Effector memory CD4-positive, alpha-beta T cell (primary cell): ENCODE measurements around the gene FRMD6.

ENCODE experiments used
- DNase-seq, 3 donors: peaks; one replicate each; pipeline ENCODE4 v3.0.0-alpha.2; 2020
- H3K27ac ChIP-seq: 2 replicates; pipeline ENCODE4 v1.7.0; 2013; ENCODE audit warnings: mild to moderate bottlenecking, low read length, moderate library complexity; ENCODE audit not compliant: insufficient read depth, poor library complexity, severe bottlenecking
- H3K27me3 ChIP-seq: replicated peaks from 2 replicates; pipeline ENCODE4 v1.7.0; 2013; ENCODE audit warnings: mild to moderate bottlenecking, low read length; ENCODE audit not compliant: insufficient read depth, control insufficient read depth, poor library complexity, severe bottlenecking
- H3K36me3 ChIP-seq: 2 replicates; pipeline ENCODE4 v1.7.0; 2013; ENCODE audit warnings: mild to moderate bottlenecking, low read length, moderate library complexity; ENCODE audit not compliant: control insufficient read depth, insufficient read depth
- H3K4me1 ChIP-seq: 2 replicates; pipeline ENCODE4 v1.7.0; 2013; ENCODE audit warnings: low read length, mild to moderate bottlenecking; ENCODE audit not compliant: control insufficient read depth, insufficient read depth, poor library complexity, severe bottlenecking
- H3K4me3 ChIP-seq: 2 replicates; pipeline ENCODE4 v1.7.0; 2013; ENCODE audit warnings: low read length, low read depth, mild to moderate bottlenecking; ENCODE audit not compliant: insufficient read depth, poor library complexity, severe bottlenecking
- H3K9me3 ChIP-seq: 2 replicates; pipeline ENCODE4 v1.7.0; 2013; ENCODE audit warnings: mild to moderate bottlenecking, low read length, moderate library complexity; ENCODE audit not compliant: control insufficient read depth

FRMD6 gene

GRCh38 chr14:51661504-51661903, 9.8 kb downstream of the FRMD6 start:
- Histone ChIP-seq H3K9me3 (no peaks in the 10 kb centered on the region), H3K4me3 (no peak overlapping the region), H3K36me3 (no peaks in the 10 kb centered on the region), H3K27ac (no peak overlapping the region), H3K27me3 (peaks cover 3% of the 10 kb centered on the region), H3K4me1 (no peaks in the 10 kb centered on the region)
- DNase-seq = no peak

- Histone ChIP-seq H3K27ac (no peak overlapping the region), H3K4me3 (no peak overlapping the region), H3K9me3 (no peaks in the 10 kb centered on the region), H3K4me1 (no peaks in the 10 kb centered on the region), H3K27me3 (no peaks in the 10 kb centered on the region), H3K36me3 (no peaks in the 10 kb centered on the region)
- no peak for DNase-seq
Measured at GRCh38 chr14:51663783-51664326, 12.1 kb downstream of the FRMD6 start.

GRCh38 chr14:51666070-51666469, 14.4 kb downstream of the FRMD6 start:
- DNase-seq = no peak
- Histone ChIP-seq H3K4me3 (no peak overlapping the region), H3K9me3 (no peaks in the 10 kb centered on the region), H3K27me3 (no peaks in the 10 kb centered on the region), H3K27ac (no peak overlapping the region), H3K36me3 (no peaks in the 10 kb centered on the region), H3K4me1 (no peaks in the 10 kb centered on the region)

- H3K36me3 ChIP-seq = no peaks in the 10 kb centered on the region
- no peaks in the 10 kb centered on the region for H3K9me3 ChIP-seq
- H3K27me3 ChIP-seq = no peaks in the 10 kb centered on the region
- no peaks in the 10 kb centered on the region for H3K4me1 ChIP-seq
- DNase-seq = no peak
- H3K4me3 ChIP-seq = no peak overlapping the region
- H3K27ac ChIP-seq = no peak overlapping the region
Measured at GRCh38 chr14:51666826-51667225, 15.1 kb downstream of the FRMD6 start.

GRCh38 chr14:51668870-51669269, 17.2 kb downstream of the FRMD6 start:
- H3K4me3 ChIP-seq = no peak overlapping the region
- H3K9me3 ChIP-seq = no peaks in the 10 kb centered on the region
- DNase-seq = no peak

GRCh38 chr14:51674294-51675002, 22.7 kb downstream of the FRMD6 start:
- Histone ChIP-seq H3K4me1 (no peaks in the 10 kb centered on the region), H3K9me3 (no peaks in the 10 kb centered on the region), H3K36me3 (no peaks in the 10 kb centered on the region), H3K4me3 (no peak overlapping the region), H3K27ac (no peak overlapping the region), H3K27me3 (no peaks in the 10 kb centered on the region)
- DNase-seq = no peak

More at GRCh38 chr14:51668870-51669269, 17.2 kb downstream of the FRMD6 start:
- Histone ChIP-seq H3K36me3 (no peaks in the 10 kb centered on the region), H3K27me3 (no peaks in the 10 kb centered on the region), H3K4me1 (no peaks in the 10 kb centered on the region), H3K27ac (no peak overlapping the region)

- DNase-seq = no peak
- Histone ChIP-seq H3K4me1 (no peaks in the 10 kb centered on the region), H3K9me3 (no peaks in the 10 kb centered on the region), H3K27me3 (no peaks in the 10 kb centered on the region), H3K36me3 (no peaks in the 10 kb centered on the region), H3K4me3 (no peak overlapping the region), H3K27ac (no peak overlapping the region)
Measured at GRCh38 chr14:51676549-51676948, 24.8 kb downstream of the FRMD6 start.

- no peaks in the 10 kb centered on the region for H3K27me3 ChIP-seq
- no peak overlapping the region for H3K4me3 ChIP-seq
- H3K27ac ChIP-seq = no peak overlapping the region
- H3K4me1 ChIP-seq = no peaks in the 10 kb centered on the region
- no peaks in the 10 kb centered on the region for H3K36me3 ChIP-seq
- no peak for DNase-seq
- no peaks in the 10 kb centered on the region for H3K9me3 ChIP-seq
Measured at GRCh38 chr14:51677266-51677665, 25.6 kb downstream of the FRMD6 start.

GRCh38 chr14:51677738-51678137, 26.0 kb downstream of the FRMD6 start:
- Histone ChIP-seq H3K27me3 (no peaks in the 10 kb centered on the region), H3K9me3 (no peaks in the 10 kb centered on the region), H3K36me3 (no peaks in the 10 kb centered on the region), H3K27ac (no peak overlapping the region), H3K4me3 (no peak overlapping the region), H3K4me1 (no peaks in the 10 kb centered on the region)
- DNase-seq = no peak

GRCh38 chr14:51680031-51680430, 28.3 kb downstream of the FRMD6 start:
- Histone ChIP-seq H3K4me1 (no peaks in the 10 kb centered on the region), H3K27ac (no peak overlapping the region), H3K4me3 (no peak overlapping the region)

More at GRCh38 chr14:51680031-51680430, 28.3 kb downstream of the FRMD6 start:
- Histone ChIP-seq H3K36me3 (no peaks in the 10 kb centered on the region), H3K27me3 (no peaks in the 10 kb centered on the region), H3K9me3 (no peaks in the 10 kb centered on the region)
- no peak for DNase-seq
